Subcutaneous adipose tissue (tissue), 4 donors: Measurements from ENCODE around the gene PIK3R2. TPM values are rescaled to one million over a fixed set of nuclear protein-coding genes. Genes with fewer than 3 reads are reported as not detected.

ENCODE experiments used
- total RNA-seq, 4 donors: library from RNA; depleted of rRNA; stranded (reverse); fragments of >200 nt; gene quantifications; one replicate each; pipeline ENCODE4 v1.1.0, GENCODE V29; 2016
- TF ChIP-seq, protein P1 (sequence below): fragments of 450-650 bp; IDR thresholded peaks from one replicate; pipeline ENCODE4 v1.5.1; 2016; ENCODE audit warnings: low read depth, mild to moderate bottlenecking, control low read depth, antibody characterized with exemption, moderate library complexity

The PIK3R2 gene
- total RNA-seq, 4 donors from 2014 or later: 4.7 to 10.0 (median 7.0) TPM

DNA sequence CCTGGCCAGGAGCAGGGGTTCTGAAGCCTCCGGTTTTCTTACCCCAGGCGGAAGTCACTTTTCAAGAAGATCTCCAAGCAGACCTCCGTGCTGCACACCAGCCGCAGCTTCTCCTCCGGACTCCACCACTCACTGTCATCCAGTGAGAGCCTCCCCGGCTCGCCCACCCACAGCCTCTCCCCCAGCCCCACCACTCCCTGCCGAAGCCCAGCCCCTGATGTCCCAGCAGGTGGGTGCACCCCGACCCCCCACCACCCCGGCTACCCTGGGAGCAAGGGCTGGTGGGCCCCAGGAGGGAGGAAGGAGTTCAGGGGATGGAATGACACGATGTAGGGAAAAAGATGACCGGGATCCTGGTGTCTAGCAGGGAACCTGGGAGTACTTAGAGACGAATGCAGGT, 5.6 kb upstream of the PIK3R2 start:
- TF ChIP-seq, protein P1, sequence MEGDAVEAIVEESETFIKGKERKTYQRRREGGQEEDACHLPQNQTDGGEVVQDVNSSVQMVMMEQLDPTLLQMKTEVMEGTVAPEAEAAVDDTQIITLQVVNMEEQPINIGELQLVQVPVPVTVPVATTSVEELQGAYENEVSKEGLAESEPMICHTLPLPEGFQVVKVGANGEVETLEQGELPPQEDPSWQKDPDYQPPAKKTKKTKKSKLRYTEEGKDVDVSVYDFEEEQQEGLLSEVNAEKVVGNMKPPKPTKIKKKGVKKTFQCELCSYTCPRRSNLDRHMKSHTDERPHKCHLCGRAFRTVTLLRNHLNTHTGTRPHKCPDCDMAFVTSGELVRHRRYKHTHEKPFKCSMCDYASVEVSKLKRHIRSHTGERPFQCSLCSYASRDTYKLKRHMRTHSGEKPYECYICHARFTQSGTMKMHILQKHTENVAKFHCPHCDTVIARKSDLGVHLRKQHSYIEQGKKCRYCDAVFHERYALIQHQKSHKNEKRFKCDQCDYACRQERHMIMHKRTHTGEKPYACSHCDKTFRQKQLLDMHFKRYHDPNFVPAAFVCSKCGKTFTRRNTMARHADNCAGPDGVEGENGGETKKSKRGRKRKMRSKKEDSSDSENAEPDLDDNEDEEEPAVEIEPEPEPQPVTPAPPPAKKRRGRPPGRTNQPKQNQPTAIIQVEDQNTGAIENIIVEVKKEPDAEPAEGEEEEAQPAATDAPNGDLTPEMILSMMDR: no peak

DNA sequence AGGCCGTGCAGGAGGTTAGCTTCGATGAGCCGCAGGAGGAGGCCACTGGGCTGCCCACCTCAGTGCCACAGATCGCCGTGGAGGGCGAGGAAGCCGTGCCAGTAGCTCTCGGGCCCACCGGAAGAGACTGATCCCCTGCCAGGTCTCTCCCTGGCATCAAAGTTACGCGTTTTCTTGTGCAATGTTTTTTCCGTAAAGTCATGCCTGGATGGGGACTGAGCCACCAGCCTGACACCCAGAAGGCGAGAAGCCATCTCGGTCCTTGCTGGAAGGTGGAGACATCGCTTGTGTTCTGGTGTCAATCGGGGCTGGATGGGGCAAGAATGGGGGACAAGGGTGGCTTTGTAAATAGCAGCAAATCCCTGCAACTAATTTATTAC, 3.4 kb upstream of the PIK3R2 start:
- TF ChIP-seq, protein P1: no peak

DNA sequence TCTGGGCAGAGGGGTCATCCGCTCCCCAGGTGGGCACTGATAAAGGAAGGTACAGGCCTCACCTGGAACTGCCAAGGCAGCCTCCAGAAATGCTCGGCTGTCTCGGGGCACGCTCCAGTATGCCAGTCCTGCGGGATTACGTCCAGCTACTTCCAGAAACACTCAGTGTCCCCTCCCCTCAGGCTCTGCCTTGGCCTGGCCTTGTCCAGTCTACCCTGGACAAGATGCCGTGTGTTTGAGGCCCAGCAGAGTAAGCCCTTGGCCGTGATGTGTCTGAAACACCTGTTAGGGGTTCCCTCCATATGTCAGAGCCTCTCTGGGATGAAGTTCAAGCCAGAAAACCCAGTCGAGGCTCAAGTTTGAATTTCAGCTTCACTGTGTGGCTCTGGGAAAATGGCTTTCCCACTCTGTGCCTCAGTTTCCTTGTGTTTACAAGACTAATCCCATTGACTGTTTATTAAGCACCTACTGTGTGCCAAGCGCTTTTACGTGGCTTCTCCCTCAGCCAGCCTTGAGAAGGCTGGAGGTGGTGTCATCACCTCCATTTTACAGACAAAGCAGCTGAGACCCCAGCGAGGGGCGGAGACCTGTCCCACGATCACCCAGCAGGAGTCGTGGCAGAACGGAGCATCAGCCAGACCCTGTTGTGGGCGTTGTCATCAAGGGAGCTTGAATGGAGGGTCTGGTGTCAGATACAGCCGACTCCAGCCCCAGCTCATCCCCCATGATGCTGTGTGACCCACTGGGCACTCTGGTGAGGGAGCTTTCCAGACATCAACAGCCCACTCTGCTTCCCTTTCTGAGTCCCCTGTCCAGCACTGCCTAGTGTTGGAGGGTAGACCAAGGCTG, 2.0 kb upstream of the PIK3R2 start:
- TF ChIP-seq, protein P1: no peak

DNA sequence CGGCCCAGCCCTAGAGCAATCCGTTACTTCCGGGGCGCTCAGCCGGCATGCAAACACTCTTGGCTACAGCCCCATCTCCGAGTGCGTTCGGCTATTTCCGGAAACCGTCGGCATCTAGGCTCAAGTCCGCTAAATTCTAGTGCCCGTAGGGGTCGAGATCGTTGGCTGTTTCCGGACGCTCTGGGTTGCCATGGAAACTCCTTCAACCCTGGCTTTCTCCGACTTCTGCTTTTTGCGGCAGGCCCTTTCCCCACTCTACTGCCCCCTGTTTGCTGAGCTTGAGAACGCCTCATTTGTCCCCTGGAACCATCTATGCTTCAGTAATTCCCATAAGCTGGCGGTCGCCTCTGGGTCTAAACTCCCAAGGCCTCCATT, 534 bp upstream of the PIK3R2 start:
- TF ChIP-seq, protein P1: no peak

DNA sequence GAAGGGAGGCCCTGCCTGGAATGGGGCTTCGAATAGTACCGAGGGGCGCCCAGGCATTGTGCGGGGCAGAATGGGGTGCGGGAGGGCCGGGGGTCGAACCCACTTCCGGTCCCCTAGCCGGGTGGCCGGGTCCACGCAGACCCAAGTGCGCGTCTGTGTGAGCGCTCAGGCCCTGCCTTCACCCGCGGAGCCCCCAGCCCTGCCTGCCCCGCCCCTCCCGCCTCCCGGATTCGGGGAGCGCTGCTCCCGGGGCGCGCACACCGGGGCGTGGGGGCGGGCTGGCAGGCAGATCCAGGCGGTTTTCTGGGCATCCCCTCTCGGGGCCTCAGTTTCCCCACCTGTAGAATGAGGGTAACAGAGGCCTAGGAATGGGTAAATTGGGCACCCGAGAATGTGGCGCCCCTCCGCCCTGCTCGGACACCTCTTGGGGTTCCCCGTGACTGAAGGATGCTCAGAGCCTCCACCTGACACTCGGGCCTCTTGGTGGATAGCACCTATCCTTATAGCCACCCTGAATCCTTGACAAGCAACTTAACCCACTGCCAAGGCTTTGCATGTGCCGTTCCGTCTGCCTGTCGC, 682 bp downstream of the PIK3R2 start:
- TF ChIP-seq, protein P1: no peak

DNA sequence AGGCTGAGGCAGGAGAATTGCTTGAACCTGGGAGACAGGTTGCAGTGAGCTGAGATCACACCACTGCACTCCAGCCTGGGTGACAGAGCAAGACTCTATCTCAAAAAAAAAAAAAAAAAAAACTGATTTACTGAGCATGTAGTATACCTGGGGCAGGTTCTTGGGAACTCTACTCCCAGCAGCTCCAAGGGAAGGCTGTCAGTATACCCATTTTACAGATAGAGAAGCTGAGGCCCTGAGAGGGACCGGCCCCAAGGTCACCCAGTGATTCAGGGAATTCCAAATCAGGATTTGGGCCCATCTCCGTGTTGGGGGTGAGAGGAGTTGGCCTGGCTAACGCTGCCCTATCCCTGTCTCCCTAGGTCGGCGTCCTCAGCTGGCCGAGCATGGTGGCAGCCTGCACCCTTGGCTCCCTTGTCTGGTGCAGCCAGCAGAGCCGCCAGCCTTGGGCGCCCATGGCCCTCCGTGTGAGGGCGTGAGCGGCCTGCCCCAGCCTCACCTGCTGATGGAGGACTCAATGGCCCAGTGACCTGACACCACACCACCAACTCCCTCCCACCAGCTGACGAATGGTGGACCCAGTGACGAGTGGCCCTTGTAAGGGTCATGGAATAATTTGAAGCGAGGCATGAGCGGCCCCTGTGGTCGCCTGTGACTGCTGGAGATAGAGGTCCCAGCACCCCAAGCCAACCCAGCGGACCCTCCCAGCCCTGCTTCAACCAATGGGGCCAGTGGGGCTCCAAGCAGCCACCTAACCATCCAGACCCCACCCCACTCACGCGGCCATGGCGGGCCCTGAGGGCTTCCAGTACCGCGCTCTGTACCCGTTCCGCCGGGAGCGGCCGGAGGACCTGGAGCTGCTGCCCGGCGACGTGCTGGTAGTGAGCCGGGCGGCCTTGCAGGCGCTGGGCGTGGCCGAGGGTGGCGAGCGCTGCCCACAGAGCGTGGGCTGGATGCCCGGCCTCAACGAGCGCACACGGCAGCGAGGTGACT, 2.4 kb downstream of the PIK3R2 start:
- TF ChIP-seq, protein P1: no peak
